Measurements from ENCODE around the gene GIT2. TPM values are rescaled to one million over a fixed set of nuclear protein-coding genes. Genes with fewer than 3 reads are reported as not detected.

Gene GIT2
- total and polyA plus RNA-seq, 2 experiments from 2014 or later, result 26.4 to 42.1 TPM

DNA sequence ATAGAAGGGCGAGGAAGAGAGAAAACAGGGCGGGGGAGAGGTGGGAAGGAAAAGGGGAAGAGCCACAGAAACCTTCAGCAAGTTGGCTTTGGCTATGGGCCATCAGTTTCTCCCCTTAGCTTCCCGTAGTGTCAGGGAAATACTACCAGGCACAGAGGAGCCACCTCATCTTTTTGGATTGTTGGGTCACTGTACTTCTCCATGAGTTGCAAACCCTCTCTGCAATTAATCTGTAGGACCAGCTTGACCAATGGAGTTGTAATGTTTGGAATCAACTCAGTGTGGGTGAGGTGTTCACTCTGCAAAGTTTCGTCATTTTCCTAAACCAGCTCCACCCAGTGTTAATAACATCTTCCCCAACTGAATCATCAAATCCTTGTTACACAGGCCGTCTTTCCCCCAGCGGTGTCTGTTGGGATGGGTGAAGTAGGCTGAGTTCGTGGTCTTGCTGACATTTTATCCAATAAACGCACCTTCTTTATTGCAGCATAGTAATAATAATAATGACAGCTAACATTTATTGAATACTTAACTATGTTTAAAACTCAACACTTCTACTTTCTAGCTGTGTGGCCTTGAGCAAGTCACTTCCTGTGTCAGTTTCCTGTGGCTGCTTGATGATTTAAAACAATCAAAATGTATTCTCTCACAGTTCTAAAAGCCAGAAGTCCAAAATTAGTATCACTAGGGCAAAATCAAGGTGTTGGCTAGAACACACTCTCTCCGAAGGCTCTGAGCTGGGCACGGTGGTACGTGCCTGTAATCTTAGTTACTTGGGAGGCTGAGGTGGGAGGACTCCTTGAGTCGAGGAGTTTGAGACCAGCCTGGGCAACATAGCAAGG, 107.8 kb downstream of the GIT2 start:
- Histone ChIP-seq H3K9me2 (ENCODE audit: insufficient read depth) (no peaks in the 10 kb centered on the region), H3K27me3 (replicated peaks; ENCODE audit: insufficient read depth) (no peaks in the 10 kb centered on the region), H3K4me2 (ENCODE audit: unreplicated experiment) (peak overlapping the region; percentile 75), H4K20me1 (ENCODE audit: insufficient read depth) (no peaks in the 10 kb centered on the region), H2AFZ (peak overlapping the region; percentile 28), H3K4me3 (peak overlapping the region; percentile 24), H3F3A (ENCODE audit: insufficient read depth) (peaks cover 32% of the 10 kb centered on the region), H3K9me3 (ENCODE audit: low read depth) (no peaks in the 10 kb centered on the region), H3K79me2 (ENCODE audit: insufficient read depth) (no peaks in the 10 kb centered on the region), H3K27ac (peak overlapping the region; percentile 94), H3K4me1 (ENCODE audit: insufficient read depth) (peaks cover 31% of the 10 kb centered on the region), H3K9ac (peak overlapping the region; percentile 72), H3K36me3 (ENCODE audit: low read depth) (no peaks in the 10 kb centered on the region)
- WGBS, 2 experiments (ENCODE audit: low coverage in 1 of 2, low lambda C conversion rate in 2 of 2, missing lambda C conversion rate in 2 of 2), result 6 to 10% methylated on average over 12 of the region's 12 CpGs
- in situ Hi-C loops (cut with MboI), result no loop called here
- DNase-seq, result peak; percentile 98
- no peak for TF ChIP-seq EZH2 (IDR thresholded peaks at IDR 0.05; ENCODE audit: insufficient read depth, poor library complexity, severe bottlenecking)
- TF ChIP-seq EZH2phosphoT487 (IDR thresholded peaks at IDR 0.05; ENCODE audit: insufficient read depth, low read depth), result peak; percentile 93

DNA sequence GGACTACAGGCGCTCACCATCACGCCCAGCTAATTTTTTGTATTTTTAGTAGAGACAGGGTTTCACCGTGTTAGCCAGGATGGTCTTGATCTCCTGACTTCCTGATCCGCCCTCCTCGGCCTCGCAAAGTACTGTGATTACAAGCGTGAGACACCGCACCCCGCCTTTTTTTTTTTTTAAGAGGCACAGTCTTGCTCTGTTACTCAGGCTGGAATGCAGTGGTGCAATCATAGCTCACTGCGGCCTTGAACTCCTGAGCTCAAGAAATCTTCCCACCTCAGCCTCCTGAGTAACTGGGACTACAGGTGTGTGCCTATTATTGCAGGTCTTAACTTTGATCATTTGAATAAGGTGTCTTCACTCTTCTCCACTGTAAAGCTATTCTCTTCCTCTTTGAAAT, 110.6 kb downstream of the GIT2 start:
- Histone ChIP-seq H3K9me2 (ENCODE audit: insufficient read depth) (no peaks in the 10 kb centered on the region), H3K4me2 (ENCODE audit: unreplicated experiment) (no peak overlapping the region), H3K9ac (no peak overlapping the region), H4K20me1 (ENCODE audit: insufficient read depth) (no peaks in the 10 kb centered on the region), H3K27me3 (replicated peaks; ENCODE audit: insufficient read depth) (no peaks in the 10 kb centered on the region), H3K4me1 (ENCODE audit: insufficient read depth) (peaks cover 33% of the 10 kb centered on the region), H3K9me3 (ENCODE audit: low read depth) (no peaks in the 10 kb centered on the region), H3F3A (ENCODE audit: insufficient read depth) (peaks cover 34% of the 10 kb centered on the region), H2AFZ (no peak overlapping the region), H3K27ac (no peak overlapping the region), H3K4me3 (no peak overlapping the region), H3K36me3 (ENCODE audit: low read depth) (no peaks in the 10 kb centered on the region), H3K79me2 (ENCODE audit: insufficient read depth) (no peaks in the 10 kb centered on the region)
- WGBS, 2 experiments (ENCODE audit: low coverage in 1 of 2, low lambda C conversion rate in 2 of 2, missing lambda C conversion rate in 2 of 2), result 97% methylated on average over 10 of the region's 10 CpGs
- no peak for TF ChIP-seq EZH2 (IDR thresholded peaks at IDR 0.05; ENCODE audit: insufficient read depth, poor library complexity, severe bottlenecking)
- TF ChIP-seq EZH2phosphoT487 (IDR thresholded peaks at IDR 0.05; ENCODE audit: insufficient read depth, low read depth), result no peak
- in situ Hi-C loops (cut with MboI), result no loop called here
- no peak for DNase-seq

DNA sequence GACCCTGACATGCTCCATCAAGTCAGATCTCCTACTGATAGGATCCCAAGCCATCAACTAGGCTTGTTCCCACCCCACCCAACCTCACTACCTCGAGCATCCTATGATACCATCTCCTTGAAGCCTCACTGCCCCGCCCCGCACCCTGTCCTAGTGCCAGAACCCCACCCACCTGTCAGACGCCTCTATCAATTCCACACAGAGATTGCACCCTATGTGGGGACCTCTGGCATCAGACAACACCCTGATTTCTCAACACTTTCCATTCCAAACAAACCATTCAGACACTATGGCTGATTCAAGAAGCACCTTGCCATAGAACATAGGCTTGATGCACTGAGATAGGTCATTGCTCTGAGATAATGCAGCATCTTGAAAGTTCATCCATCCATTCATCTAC, 112.7 kb downstream of the GIT2 start:
- H3K9me3 ChIP-seq (ENCODE audit: low read depth), result no peaks in the 10 kb centered on the region
- H4K20me1 ChIP-seq (ENCODE audit: insufficient read depth), result no peaks in the 10 kb centered on the region
- H3K36me3 ChIP-seq (ENCODE audit: low read depth), result no peaks in the 10 kb centered on the region
- in situ Hi-C loops (cut with MboI), result no loop called here
- H3K9me2 ChIP-seq (ENCODE audit: insufficient read depth), result no peaks in the 10 kb centered on the region
- peaks cover 16% of the 10 kb centered on the region for H3K79me2 ChIP-seq (ENCODE audit: insufficient read depth)
- H3K4me2 ChIP-seq (ENCODE audit: unreplicated experiment), result no peak overlapping the region
- H3K4me1 ChIP-seq (ENCODE audit: insufficient read depth), result peaks cover 21% of the 10 kb centered on the region
- no peak for DNase-seq
- H2AFZ ChIP-seq, result no peak overlapping the region
- H3K9ac ChIP-seq, result no peak overlapping the region
- no peak for TF ChIP-seq EZH2phosphoT487 (IDR thresholded peaks at IDR 0.05; ENCODE audit: insufficient read depth, low read depth)
- no peak for TF ChIP-seq EZH2 (IDR thresholded peaks at IDR 0.05; ENCODE audit: insufficient read depth, poor library complexity, severe bottlenecking)
- WGBS, 2 experiments (ENCODE audit: low coverage in 1 of 2, low lambda C conversion rate in 2 of 2, missing lambda C conversion rate in 2 of 2), result 56 to 89% methylated on average over 2 to 4 of the region's 4 CpGs
- no peaks in the 10 kb centered on the region for H3K27me3 ChIP-seq (replicated peaks; ENCODE audit: insufficient read depth)
- H3K27ac ChIP-seq, result no peak overlapping the region
- H3K4me3 ChIP-seq, result no peak overlapping the region
- peaks cover 14% of the 10 kb centered on the region for H3F3A ChIP-seq (ENCODE audit: insufficient read depth)

DNA sequence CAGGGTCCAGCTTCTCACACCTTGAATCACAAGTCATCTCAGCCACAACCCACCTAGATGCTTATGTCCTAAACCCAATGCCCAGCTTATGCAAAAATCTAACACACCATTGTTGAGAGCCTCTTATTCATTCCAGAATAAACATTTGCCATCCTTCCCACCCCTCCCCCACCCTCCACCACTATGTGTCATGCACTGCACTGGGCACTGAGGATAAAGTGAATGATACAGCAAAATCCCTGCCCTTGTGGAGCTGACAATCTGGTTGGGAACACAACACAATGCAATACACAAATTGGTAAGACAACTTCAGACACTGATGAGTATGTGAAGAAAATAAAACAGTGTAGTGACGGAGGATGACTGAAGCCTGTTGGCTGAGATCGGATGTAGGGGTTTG, 114.4 kb downstream of the GIT2 start:
- peaks cover 33% of the 10 kb centered on the region for H3K79me2 ChIP-seq (ENCODE audit: insufficient read depth)
- H3K36me3 ChIP-seq (ENCODE audit: low read depth), result no peaks in the 10 kb centered on the region
- peak; percentile 38 for DNase-seq
- H3K9ac ChIP-seq, result no peak overlapping the region
- H3K9me2 ChIP-seq (ENCODE audit: insufficient read depth), result no peaks in the 10 kb centered on the region
- peaks cover 6% of the 10 kb centered on the region; the same call in 1 of the 2 replicates for H3F3A ChIP-seq (ENCODE audit: insufficient read depth)
- no peak for TF ChIP-seq EZH2 (IDR thresholded peaks at IDR 0.05; ENCODE audit: insufficient read depth, poor library complexity, severe bottlenecking)
- no peak for TF ChIP-seq EZH2phosphoT487 (IDR thresholded peaks at IDR 0.05; ENCODE audit: insufficient read depth, low read depth)
- in situ Hi-C loops (cut with MboI), result no loop called here
- H4K20me1 ChIP-seq (ENCODE audit: insufficient read depth), result no peaks in the 10 kb centered on the region
- H3K27me3 ChIP-seq (replicated peaks; ENCODE audit: insufficient read depth), result no peaks in the 10 kb centered on the region
- no peaks in the 10 kb centered on the region for H3K9me3 ChIP-seq (ENCODE audit: low read depth)
- H2AFZ ChIP-seq, result no peak overlapping the region
- no peak overlapping the region for H3K27ac ChIP-seq
- peaks cover 25% of the 10 kb centered on the region for H3K4me1 ChIP-seq (ENCODE audit: insufficient read depth)
- no peak overlapping the region for H3K4me3 ChIP-seq
- no peak overlapping the region for H3K4me2 ChIP-seq (ENCODE audit: unreplicated experiment)
- WGBS, 2 experiments (ENCODE audit: low coverage in 1 of 2, low lambda C conversion rate in 2 of 2, missing lambda C conversion rate in 2 of 2), result 86 to 88% methylated on average over 2 of the region's 2 CpGs
